Glomerular endothelial cell (primary cell): ENCODE results near the gene RTL1. TPM values are rescaled to one million over a fixed set of nuclear protein-coding genes. Genes with fewer than 3 reads are reported as not detected.

Experiments used
- DNase-seq: peaks from one replicate; pipeline ENCODE4 v3.0.0-alpha.2; 2011; ENCODE audit warnings: low read depth, low spot score; ENCODE audit errors: extremely low read depth
- total RNA-seq: library from RNA; depleted of rRNA; stranded (reverse); fragments of >200 nt; gene quantifications from 2 replicates; pipeline ENCODE4 v1.2.3, GENCODE V29; 2015

Gene RTL1
- total RNA-seq: 0.10 TPM in 1 of 2 replicates, not detected in the other

- no peak for DNase-seq
These were observed at the start of gene RTL1 for GRCh38 chr14:100903672-100904185. Gene RTL1 (minus strand): TSS chr14:100903722. CDS start chr14:100884788, 18,934 bp downstream.

GRCh38 chr14:100950024-100950423 is 46.5 kb upstream of the RTL1 start:
- no peak for DNase-seq

- no peak for DNase-seq
These were observed 40.5 kb upstream of the RTL1 start for GRCh38 chr14:100944052-100944451.

GRCh38 chr14:100930270-100930669 is 26.7 kb upstream of the RTL1 start:
- no peak for DNase-seq

GRCh38 chr14:100915560-100915959 is 12.0 kb upstream of the RTL1 start:
- DNase-seq: no peak

GRCh38 chr14:100914597-100915021 is 11.1 kb upstream of the RTL1 start:
- DNase-seq: no peak

- no peak for DNase-seq
These were observed 8.3 kb upstream of the RTL1 start for GRCh38 chr14:100911665-100912316.

- DNase-seq: no peak
These were observed 7.6 kb upstream of the RTL1 start for GRCh38 chr14:100910888-100911664.

GRCh38 chr14:100909439-100909838 is 5.9 kb upstream of the RTL1 start:
- no peak for DNase-seq

- DNase-seq: no peak
These were observed 3.7 kb upstream of the RTL1 start for GRCh38 chr14:100907240-100907639.

GRCh38 chr14:100906420-100906819 is 2.9 kb upstream of the RTL1 start:
- no peak for DNase-seq

GRCh38 chr14:100905166-100905565 is 1.6 kb upstream of the RTL1 start:
- DNase-seq: no peak

- DNase-seq: no peak
These were observed 975 bp upstream of the RTL1 start for GRCh38 chr14:100904307-100905087.

- DNase-seq: no peak
These were observed 421 bp downstream of the RTL1 start for GRCh38 chr14:100903134-100903468.

- DNase-seq: no peak
These were observed 1.0 kb downstream of the RTL1 start for GRCh38 chr14:100902295-100903133.

- DNase-seq: no peak
These were observed 1.9 kb downstream of the RTL1 start for GRCh38 chr14:100901391-100902183.

- DNase-seq: no peak
These were observed 2.6 kb downstream of the RTL1 start for GRCh38 chr14:100900837-100901390.

GRCh38 chr14:100899884-100900771 is 3.4 kb downstream of the RTL1 start:
- no peak for DNase-seq
